B cell (primary cell): ENCODE measurements around the gene NFATC2. TPM values are rescaled to one million over a fixed set of nuclear protein-coding genes. Genes with fewer than 3 reads are reported as not detected.

Source experiments
- ATAC-seq: fragments of 200-7000 bp; cut with Tn5 transposase; one replicate; pipeline ENCODE4 v1.10.0; 2021; ENCODE audit warnings: low read depth, mild to moderate bottlenecking, moderate number of reproducible peaks, moderate library complexity
- CTCF ChIA-PET: fragments of 350-600 bp; sonication (Branson Sonifier 250); formaldehyde crosslinking; loops from one replicate; lab custom pipeline; 2021; ENCODE audit warnings: antibody characterized with exemption, inconsistent platforms; lab: Charles Lee
- POLR2A ChIA-PET: fragments of 350-600 bp; sonication (Branson Sonifier 250); formaldehyde crosslinking; loops from one replicate; lab custom pipeline; 2021; ENCODE audit warnings: antibody characterized with exemption; lab: Charles Lee
- DNase-seq: peaks from one replicate; pipeline ENCODE4 v3.0.0; 2013
- H2AFZ ChIP-seq: 2 replicates; pipeline ENCODE4 v1.6.1; 2012; ENCODE audit warnings: mild to moderate bottlenecking, low read depth, low read length; ENCODE audit not compliant: insufficient read depth, poor library complexity, severe bottlenecking
- H3K27ac ChIP-seq, 2 donors: 1 replicate in 1 of 2; 2 replicates in 1 of 2; pipeline ENCODE4 v1.5.1; 2012 to 2013; ENCODE audit warnings: low read length in 2 of 2, mild to moderate bottlenecking in 2 of 2, moderate library complexity in 1 of 2
- H3K27me3 ChIP-seq, 4 experiments: fragments of 200-600 bp in 1 of 4; sonication (generic) in 1 of 4; replicated peaks in 1 of 4; 1 replicate in 2 of 4; 2 replicates in 2 of 4; pipeline versions ENCODE4 v1.6.1 to v1.7.0; 2013 to 2016; ENCODE audit warnings: low read length in 3 of 4, mild to moderate bottlenecking in 2 of 4, mixed read lengths in 1 of 4, moderate library complexity in 1 of 4; ENCODE audit not compliant: insufficient read depth in 4 of 4, control insufficient read depth in 3 of 4; ENCODE audit errors: control extremely low read depth in 1 of 4
- H3K36me3 ChIP-seq, 2 experiments: replicated peaks in 1 of 2; 1 replicate in 1 of 2; 2 replicates in 1 of 2; pipeline versions ENCODE4 v1.6.1 to v1.7.1; 2013; ENCODE audit warnings: low read length in 1 of 2; ENCODE audit not compliant: insufficient read depth in 2 of 2, control insufficient read depth in 1 of 2; ENCODE audit errors: control extremely low read depth in 1 of 2, extremely low read depth in 1 of 2
- H3K4me1 ChIP-seq, 2 donors: fragments of 200-600 bp in 1 of 2; sonication (generic) in 1 of 2; 1 replicate in 1 of 2; 2 replicates in 1 of 2; pipeline versions ENCODE4 v1.5.1 to v1.6.1; 2013 to 2017; ENCODE audit warnings: low read length in 2 of 2; ENCODE audit not compliant: control insufficient read depth in 2 of 2, insufficient read depth in 2 of 2
- H3K4me2 ChIP-seq: replicated peaks from 2 replicates; pipeline ENCODE3; 2012; ENCODE audit warnings: mild to moderate bottlenecking, low read depth, low read length; ENCODE audit not compliant: poor library complexity, severe bottlenecking
- H3K4me3 ChIP-seq, 5 experiments: fragments of 200-600 bp in 1 of 5; sonication (generic) in 1 of 5; 1 replicate in 3 of 5; 2 replicates in 2 of 5; pipeline versions ENCODE4 v1.5.1 to v1.7.0; 2011 to 2016; ENCODE audit warnings: low read length in 4 of 5, mild to moderate bottlenecking in 4 of 5, low read depth in 2 of 5, control low read depth in 1 of 5, moderate library complexity in 1 of 5; ENCODE audit not compliant: insufficient read depth in 1 of 5; ENCODE audit errors: control extremely low read depth in 1 of 5, extremely low read depth in 1 of 5
- H3K79me2 ChIP-seq: fragments of 200-600 bp; sonication (generic); one replicate; pipeline ENCODE4 v1.6.0; 2016; ENCODE audit warnings: low read length; ENCODE audit not compliant: control insufficient read depth, insufficient read depth
- H3K9ac ChIP-seq: fragments of 200-600 bp; sonication (generic); 2 replicates; pipeline ENCODE4 v1.6.1; 2017; ENCODE audit warnings: mild to moderate bottlenecking, low read length, moderate library complexity
- H3K9me3 ChIP-seq, 3 donors: one replicate each; pipeline versions ENCODE4 v1.6.1 to v1.7.1; 2013; ENCODE audit warnings: low read length in 2 of 3; ENCODE audit not compliant: control insufficient read depth in 2 of 3, insufficient read depth in 1 of 3; ENCODE audit errors: control extremely low read depth in 1 of 3
- H4K20me1 ChIP-seq: 2 replicates; pipeline ENCODE4 v1.6.0; 2012; ENCODE audit warnings: mild to moderate bottlenecking, low read length; ENCODE audit not compliant: insufficient read depth, control insufficient read depth, poor library complexity, severe bottlenecking
- H3K27ac Mint-ChIP-seq: one replicate; pipeline ENCODE4 v1.8.0; 2021; ENCODE audit warnings: mixed read lengths
- H3K27me3 Mint-ChIP-seq: one replicate; pipeline ENCODE4 v1.8.0; 2021; ENCODE audit warnings: mixed read lengths
- H3K4me1 Mint-ChIP-seq: one replicate; pipeline ENCODE4 v1.8.0; 2021; ENCODE audit warnings: mixed read lengths
- H3K4me3 Mint-ChIP-seq: one replicate; pipeline ENCODE4 v1.8.0; 2021; ENCODE audit warnings: mixed read lengths
- H3K9me3 Mint-ChIP-seq: one replicate; pipeline ENCODE4 v1.8.0; 2022; ENCODE audit warnings: mixed read lengths; ENCODE audit not compliant: insufficient read depth
- EZH2 ChIP-seq: IDR thresholded peaks from 2 replicates; pipeline ENCODE4 v1.6.1; 2012; ENCODE audit warnings: borderline replicate concordance, low read depth, mild to moderate bottlenecking, moderate library complexity, low read length; ENCODE audit not compliant: insufficient read depth, poor library complexity, severe bottlenecking
- WGBS: methylation state at CpG from one replicate; pipeline ENCODE4 v1.1.5; 2013; ENCODE audit warnings: missing lambda C conversion rate; ENCODE audit not compliant: insufficient coverage; 5-methylcytosine and 5-hydroxymethylcytosine counted together
- intact Hi-C: fragments of 100-400 bp; cut with micrococcal nuclease; formaldehyde crosslinking; loops from one replicate; pipeline ENCODE4 v1.10.0; 2022
- polyA plus RNA-seq: library from polyadenylated mRNA; depleted of rRNA; stranded (reverse); fragments of >200 nt; gene quantifications from 2 replicates; pipeline ENCODE4 v1.2.3, GENCODE V29; 2012
- total RNA-seq, 2 donors: library from RNA; stranded (reverse); fragments of 120-200 nt in 1 of 2; gene quantifications; 1 replicate in 1 of 2; 2 replicates in 1 of 2; pipeline versions ENCODE4 v1.2.3 to v1.2.4, GENCODE V29; 2013 to 2022
- TF ChIP-seq, protein P1 (sequence below): fragments of 200-600 bp; IDR thresholded peaks from one replicate; pipeline ENCODE4 v1.8.0; 2022; ENCODE audit warnings: antibody characterized with exemption, mild to moderate bottlenecking

NFATC2 gene
- total and polyA plus RNA-seq, 2 donors (not counting 1 experiment from before 2014, with no cell fraction given), result 10.1 to 38.0 TPM

DNA sequence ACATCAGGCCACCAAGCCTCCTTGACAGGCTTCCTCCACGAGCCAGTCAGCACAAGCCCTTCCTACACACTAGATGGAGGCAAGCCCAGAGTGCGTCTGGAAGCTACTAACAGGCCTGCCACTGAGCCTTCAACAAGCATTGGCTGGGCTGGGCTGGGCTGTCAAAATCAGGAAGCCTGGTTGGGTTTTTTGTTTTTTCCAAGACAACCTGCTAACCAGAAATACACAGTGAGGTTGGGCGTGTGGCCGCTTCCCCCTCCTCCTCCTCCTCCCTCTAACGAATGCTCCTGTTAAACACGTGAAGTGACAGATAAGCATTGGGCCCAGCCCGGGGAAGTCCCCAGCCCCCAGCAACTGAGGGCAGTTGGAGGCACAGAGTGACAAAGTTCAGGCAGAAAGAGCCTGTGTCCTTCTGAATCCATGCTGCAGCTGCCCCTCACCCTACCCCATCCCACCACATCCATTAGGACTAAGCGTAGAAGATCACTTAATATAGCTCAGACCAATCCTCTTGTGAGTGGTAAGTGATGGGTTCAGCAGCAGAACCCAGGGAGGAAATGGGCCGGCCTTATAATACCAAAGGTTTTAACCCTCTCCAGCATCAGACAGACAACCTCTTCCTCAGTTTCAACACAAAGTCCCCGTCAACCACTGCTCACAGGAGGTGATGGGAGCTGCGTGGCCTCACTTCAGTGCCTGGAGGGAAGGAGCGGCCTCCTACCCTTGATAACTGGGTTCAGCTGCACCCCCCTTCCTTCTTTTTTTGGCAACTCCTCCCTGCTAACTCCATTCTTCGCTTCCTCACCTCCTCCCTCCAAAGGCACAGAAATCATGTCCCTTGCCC lies 1.1 kb downstream of the NFATC2 start:
- Histone ChIP-seq H2AFZ (peak overlapping the region; percentile 70), H3K4me3 (peak overlapping the region; percentile 61 to 89 (median 74)), H3K27me3 (peaks cover 0 to 4% (median 0%) of the 10 kb centered on the region in 4 experiments), H3K79me2 (peaks cover 57% of the 10 kb centered on the region), H3K9ac (peak overlapping the region; percentile 84), H3K27ac (peak overlapping the region; percentile 88 to 96), H3K4me2 (peak overlapping the region; percentile 88), H3K4me1 (peaks cover 30 to 50% of the 10 kb centered on the region in 2 donors), H3K9me3 (no peaks in the 10 kb centered on the region), H4K20me1 (peaks cover 44% of the 10 kb centered on the region), H3K36me3 (peaks cover 0 to 25% of the 10 kb centered on the region in 2 experiments)
- H3K27ac Mint-ChIP-seq, result peak overlapping the region; percentile 96
- H3K9me3 Mint-ChIP-seq, result no peaks in the 10 kb centered on the region
- ATAC-seq, result peak; percentile 50
- WGBS, result 3% methylated on average over 12 of the region's 13 CpGs
- TF ChIP-seq EZH2, result no peak
- TF ChIP-seq, protein P1, sequence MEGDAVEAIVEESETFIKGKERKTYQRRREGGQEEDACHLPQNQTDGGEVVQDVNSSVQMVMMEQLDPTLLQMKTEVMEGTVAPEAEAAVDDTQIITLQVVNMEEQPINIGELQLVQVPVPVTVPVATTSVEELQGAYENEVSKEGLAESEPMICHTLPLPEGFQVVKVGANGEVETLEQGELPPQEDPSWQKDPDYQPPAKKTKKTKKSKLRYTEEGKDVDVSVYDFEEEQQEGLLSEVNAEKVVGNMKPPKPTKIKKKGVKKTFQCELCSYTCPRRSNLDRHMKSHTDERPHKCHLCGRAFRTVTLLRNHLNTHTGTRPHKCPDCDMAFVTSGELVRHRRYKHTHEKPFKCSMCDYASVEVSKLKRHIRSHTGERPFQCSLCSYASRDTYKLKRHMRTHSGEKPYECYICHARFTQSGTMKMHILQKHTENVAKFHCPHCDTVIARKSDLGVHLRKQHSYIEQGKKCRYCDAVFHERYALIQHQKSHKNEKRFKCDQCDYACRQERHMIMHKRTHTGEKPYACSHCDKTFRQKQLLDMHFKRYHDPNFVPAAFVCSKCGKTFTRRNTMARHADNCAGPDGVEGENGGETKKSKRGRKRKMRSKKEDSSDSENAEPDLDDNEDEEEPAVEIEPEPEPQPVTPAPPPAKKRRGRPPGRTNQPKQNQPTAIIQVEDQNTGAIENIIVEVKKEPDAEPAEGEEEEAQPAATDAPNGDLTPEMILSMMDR, result no peak
- ChIA-PET POLR2A (interaction anchor here (0.6 to 2.6 kb wide), 8 partner anchors 14 to 554 kb away, joined by 3 to 12 read pairs (median 4); no protein-coding TSS in a partner anchor), CTCF (interaction anchor here (0.6 to 3.7 kb wide), 23 partner anchors 12 to 215 kb away, joined by 3 to 37 read pairs (median 4); no protein-coding TSS in a partner anchor)
- peaks cover 54% of the 10 kb centered on the region for H3K4me1 Mint-ChIP-seq
- intact Hi-C loops, result loop anchor here (1.0 to 10.0 kb wide), 8 partner anchors 16 to 807 kb away; partner anchors contain the start of gene PARD6B
- no peaks in the 10 kb centered on the region for H3K27me3 Mint-ChIP-seq
- peak; percentile 86 for DNase-seq
- peak overlapping the region; percentile 97 for H3K4me3 Mint-ChIP-seq
